Lower leg skin (tissue), 4 donors: ENCODE measurements around the gene SRGN. TPM values are rescaled to one million over a fixed set of nuclear protein-coding genes. Genes with fewer than 3 reads are reported as not detected.

Source experiments
- DNase-seq, 2 donors: peaks; one replicate each; pipeline ENCODE4 v3.0.0-alpha.2; 2019; ENCODE audit warnings: low spot score in 2 of 2
- H3K4me3 ChIP-seq: fragments of 200-600 bp; sonication (generic); 2 replicates; pipeline ENCODE4 v1.5.1; 2017; ENCODE audit warnings: mild to moderate bottlenecking, low read depth; ENCODE audit not compliant: poor library complexity, severe bottlenecking
- CTCF ChIP-seq, 3 donors: fragments of 450-650 bp; IDR thresholded peaks; one replicate each; pipeline ENCODE4 v1.5.1; 2016; ENCODE audit warnings: antibody characterized with exemption in 3 of 3, mild to moderate bottlenecking in 3 of 3, moderate library complexity in 2 of 3
- POLR2A ChIP-seq, 2 donors: fragments of 450-650 bp; IDR thresholded peaks; one replicate each; pipeline ENCODE4 v1.6.1; 2016 to 2017; ENCODE audit warnings: antibody characterized with exemption in 2 of 2, mild to moderate bottlenecking in 1 of 2, moderate library complexity in 1 of 2
- WGBS, 2 donors: methylation state at CpG; one replicate each; pipeline ENCODE4 v1.1.5; 2018; 5-methylcytosine and 5-hydroxymethylcytosine counted together
- intact Hi-C: fragments of 100-400 bp; cut with DNase I; formaldehyde crosslinking; loops from one replicate; pipeline ENCODE4 v1.15.0; 2023; ENCODE audit warnings: low total_unique reads
- total RNA-seq, 4 donors: library from RNA; depleted of rRNA; stranded (reverse); fragments of >200 nt; gene quantifications; one replicate each; pipeline ENCODE4 v1.1.0, GENCODE V29; 2016

The SRGN gene
- total RNA-seq, 4 donors from 2014 or later, result 20.6 to 39.6 (median 24.1) TPM

GRCh38 chr10:69089638-69090599, 2.0 kb downstream of the SRGN start:
- WGBS, 2 donors, result 75 to 77% methylated on average over 16 of the region's 16 CpGs
- TF ChIP-seq CTCF (IDR thresholded peaks at IDR 0.05) (no peak), POLR2A (IDR thresholded peaks at IDR 0.05) (no peak)
- peak in 1 of 2 donors; percentile 24 for DNase-seq
- intact Hi-C loops, result loop anchor here (10.0 kb wide), 1 partner anchor 95 kb away; no protein-coding TSS in a partner anchor
- H3K4me3 ChIP-seq, result no peak overlapping the region

GRCh38 chr10:69090685-69091084, 2.8 kb downstream of the SRGN start:
- 89% methylated on average over 1 of the region's 1 CpG for WGBS, 2 donors
- no peak for TF ChIP-seq CTCF (IDR thresholded peaks at IDR 0.05)
- no peak for TF ChIP-seq POLR2A (IDR thresholded peaks at IDR 0.05)
- DNase-seq, result no peak
- H3K4me3 ChIP-seq, result no peak overlapping the region
- intact Hi-C loops, result loop anchor here (10.0 kb wide), 1 partner anchor 96 kb away; no protein-coding TSS in a partner anchor

GRCh38 chr10:69091143-69091651, 3.3 kb downstream of the SRGN start:
- TF ChIP-seq CTCF (IDR thresholded peaks at IDR 0.05) (no peak), POLR2A (IDR thresholded peaks at IDR 0.05) (no peak)
- intact Hi-C loops, result loop anchor here (10.0 kb wide), 1 partner anchor 96 kb away; no protein-coding TSS in a partner anchor

GRCh38 chr10:69092959-69093850, 5.3 kb downstream of the SRGN start:
- 45 to 49% methylated on average over 17 of the region's 17 CpGs for WGBS, 2 donors
- DNase-seq, result peak; percentile 84 to 89
- intact Hi-C loops, result loop anchor here (10.0 kb wide), 1 partner anchor 98 kb away; no protein-coding TSS in a partner anchor
- no peak overlapping the region for H3K4me3 ChIP-seq
- TF ChIP-seq CTCF (IDR thresholded peaks at IDR 0.05), result no peak
- no peak for TF ChIP-seq POLR2A (IDR thresholded peaks at IDR 0.05)

More at GRCh38 chr10:69091143-69091651, 3.3 kb downstream of the SRGN start:
- 65 to 69% methylated on average over 8 of the region's 8 CpGs for WGBS, 2 donors
- DNase-seq, result no peak
- H3K4me3 ChIP-seq, result no peak overlapping the region

GRCh38 chr10:69093933-69094332, 6.0 kb downstream of the SRGN start:
- intact Hi-C loops, result loop anchor here (10.0 kb wide), 1 partner anchor 99 kb away; no protein-coding TSS in a partner anchor
- no peak for DNase-seq
- TF ChIP-seq POLR2A (IDR thresholded peaks at IDR 0.05) (no peak), CTCF (IDR thresholded peaks at IDR 0.05) (no peak)
- H3K4me3 ChIP-seq, result no peak overlapping the region
- WGBS, 2 donors, result 90 to 91% methylated on average over 1 of the region's 1 CpG
